Fibroblast of villous mesenchyme (primary cell): Measurements from ENCODE around the gene NPFFR1. TPM values are rescaled to one million over a fixed set of nuclear protein-coding genes. Genes with fewer than 3 reads are reported as not detected.
A peak's percentile ranks its signal among the peaks of the same experiment; 100 is the strongest.

Source experiments
- DNase-seq: peaks from one replicate; pipeline ENCODE4 v3.0.0-alpha.2; 2010; ENCODE audit warnings: low read depth
- H3K4me3 ChIP-seq: 2 replicates; pipeline ENCODE4 v1.5.1; 2011; ENCODE audit warnings: low read depth, mild to moderate bottlenecking, low read length
- total RNA-seq: library from RNA; depleted of rRNA; stranded (reverse); fragments of >200 nt; gene quantifications from 2 replicates; pipeline ENCODE4 v1.2.3, GENCODE V29; 2012
- TF ChIP-seq, protein P1 (sequence below): IDR thresholded peaks from 2 replicates; pipeline ENCODE4 v1.5.1; 2012; ENCODE audit warnings: low read depth, mild to moderate bottlenecking, low read length; ENCODE audit not compliant: insufficient read depth

Gene NPFFR1
- total RNA-seq, 1 donor, result not detected

DNA sequence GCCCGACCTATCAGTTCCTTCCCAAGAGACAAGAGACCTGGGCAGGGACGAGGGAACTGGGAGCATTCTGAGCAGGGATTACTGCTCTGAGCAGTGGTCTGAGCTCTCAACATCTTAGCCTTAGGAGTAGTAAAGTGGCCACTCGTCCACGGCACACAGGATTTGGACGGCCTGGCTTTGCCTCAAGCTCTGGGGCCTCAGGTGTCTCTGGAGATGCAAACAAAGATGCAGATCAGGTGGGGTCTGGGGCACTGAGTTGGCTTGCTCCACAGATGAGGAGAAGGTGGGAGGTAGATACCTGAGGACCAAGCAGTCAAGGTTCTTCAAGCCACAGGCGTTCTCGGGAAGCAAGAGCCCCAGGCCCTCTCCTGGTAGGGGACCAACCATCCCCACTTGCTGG lies 16.1 kb upstream of the NPFFR1 start:
- no peak overlapping the region for H3K4me3 ChIP-seq
- no peak for DNase-seq
- TF ChIP-seq, protein P1, sequence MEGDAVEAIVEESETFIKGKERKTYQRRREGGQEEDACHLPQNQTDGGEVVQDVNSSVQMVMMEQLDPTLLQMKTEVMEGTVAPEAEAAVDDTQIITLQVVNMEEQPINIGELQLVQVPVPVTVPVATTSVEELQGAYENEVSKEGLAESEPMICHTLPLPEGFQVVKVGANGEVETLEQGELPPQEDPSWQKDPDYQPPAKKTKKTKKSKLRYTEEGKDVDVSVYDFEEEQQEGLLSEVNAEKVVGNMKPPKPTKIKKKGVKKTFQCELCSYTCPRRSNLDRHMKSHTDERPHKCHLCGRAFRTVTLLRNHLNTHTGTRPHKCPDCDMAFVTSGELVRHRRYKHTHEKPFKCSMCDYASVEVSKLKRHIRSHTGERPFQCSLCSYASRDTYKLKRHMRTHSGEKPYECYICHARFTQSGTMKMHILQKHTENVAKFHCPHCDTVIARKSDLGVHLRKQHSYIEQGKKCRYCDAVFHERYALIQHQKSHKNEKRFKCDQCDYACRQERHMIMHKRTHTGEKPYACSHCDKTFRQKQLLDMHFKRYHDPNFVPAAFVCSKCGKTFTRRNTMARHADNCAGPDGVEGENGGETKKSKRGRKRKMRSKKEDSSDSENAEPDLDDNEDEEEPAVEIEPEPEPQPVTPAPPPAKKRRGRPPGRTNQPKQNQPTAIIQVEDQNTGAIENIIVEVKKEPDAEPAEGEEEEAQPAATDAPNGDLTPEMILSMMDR, result no peak

- H3K4me3 ChIP-seq, result no peak overlapping the region
- no peak for DNase-seq
- TF ChIP-seq, protein P1, result no peak
Observed at GRCh38 chr10:70298393-70298792, 14.6 kb upstream of the NPFFR1 start.

DNA sequence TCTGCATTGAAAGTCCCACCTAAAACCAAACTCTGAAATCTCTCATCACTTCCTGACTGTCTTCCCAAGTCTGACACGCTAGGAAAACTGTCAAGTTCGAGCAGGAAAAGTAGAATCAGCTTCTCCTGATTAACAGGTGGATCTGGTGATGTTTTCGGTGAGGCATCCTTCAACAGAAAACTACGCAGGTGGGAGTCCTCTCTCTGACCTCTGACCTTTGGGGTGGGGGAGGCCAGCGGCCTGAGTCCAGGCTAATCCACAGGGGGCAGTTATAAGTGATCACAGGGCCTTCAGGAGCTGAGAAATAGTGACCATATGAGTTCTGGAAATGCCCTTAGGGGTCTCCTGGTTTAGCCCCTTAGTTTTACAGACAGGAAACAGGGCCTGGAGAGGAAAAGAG lies 13.4 kb upstream of the NPFFR1 start:
- TF ChIP-seq, protein P1, result no peak
- H3K4me3 ChIP-seq, result no peak overlapping the region

GRCh38 chr10:70296406-70296899 lies 12.6 kb upstream of the NPFFR1 start:
- peak; percentile 91 for DNase-seq
- TF ChIP-seq, protein P1, result no peak
- no peak overlapping the region for H3K4me3 ChIP-seq

More for the DNA sequence above, 13.4 kb upstream of the NPFFR1 start:
- DNase-seq, result no peak

- no peak for DNase-seq
- no peak overlapping the region for H3K4me3 ChIP-seq
- TF ChIP-seq, protein P1, result no peak
Observed at GRCh38 chr10:70295926-70296325, 12.1 kb upstream of the NPFFR1 start.

- TF ChIP-seq, protein P1, result no peak
- H3K4me3 ChIP-seq, result no peak overlapping the region
- DNase-seq, result no peak
Observed at GRCh38 chr10:70295321-70295720, 11.5 kb upstream of the NPFFR1 start.

DNA sequence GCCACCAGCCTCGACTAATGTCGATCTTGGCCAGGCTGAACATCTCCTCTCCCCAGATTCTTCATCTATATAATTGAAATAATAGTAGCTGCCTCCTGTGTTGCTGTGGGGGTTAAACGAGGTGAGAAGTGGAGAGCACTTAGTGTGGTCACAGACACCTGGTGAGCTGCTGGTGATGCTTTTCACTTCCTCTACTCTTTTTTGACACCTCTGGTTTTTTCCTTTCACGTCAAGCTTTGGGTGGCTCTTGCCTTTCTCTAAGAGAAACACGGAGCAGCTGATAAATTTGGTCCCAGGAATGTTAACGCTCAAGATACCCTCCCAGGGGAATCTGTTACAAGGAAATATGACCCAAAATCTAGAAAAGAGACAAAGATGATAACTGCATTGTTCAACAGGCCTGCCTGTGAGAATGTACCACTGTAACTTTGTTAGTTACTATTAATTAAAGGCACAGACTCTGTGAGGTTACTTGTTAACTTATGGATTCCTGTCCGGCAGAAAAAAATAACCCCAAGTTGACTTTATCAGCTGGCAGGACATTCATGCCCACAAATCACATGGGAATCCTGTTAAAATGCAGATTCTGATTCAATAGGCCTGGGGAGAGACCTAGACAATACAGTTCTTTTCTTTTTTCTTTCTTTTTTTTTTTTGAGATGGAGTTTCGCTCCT lies 9.5 kb upstream of the NPFFR1 start:
- no peak overlapping the region for H3K4me3 ChIP-seq
- DNase-seq, result no peak
- TF ChIP-seq, protein P1, result no peak
